HG03060 (cell line): ENCODE data around the gene SNAI1.
"Not testable (repeated sequence)": the region's sequence is repeated elsewhere in the genome, so short reads cannot be mapped to it uniquely, and the experiment has no call there.

Experiments used
- ATAC-seq: cut with Tn5 transposase; IDR thresholded peaks from one replicate; pipeline ENCODE4 v1.9.1; 2021; ENCODE audit warnings: low read depth, moderate number of reproducible peaks; ENCODE audit not compliant: unreplicated experiment

SNAI1 gene

DNA sequence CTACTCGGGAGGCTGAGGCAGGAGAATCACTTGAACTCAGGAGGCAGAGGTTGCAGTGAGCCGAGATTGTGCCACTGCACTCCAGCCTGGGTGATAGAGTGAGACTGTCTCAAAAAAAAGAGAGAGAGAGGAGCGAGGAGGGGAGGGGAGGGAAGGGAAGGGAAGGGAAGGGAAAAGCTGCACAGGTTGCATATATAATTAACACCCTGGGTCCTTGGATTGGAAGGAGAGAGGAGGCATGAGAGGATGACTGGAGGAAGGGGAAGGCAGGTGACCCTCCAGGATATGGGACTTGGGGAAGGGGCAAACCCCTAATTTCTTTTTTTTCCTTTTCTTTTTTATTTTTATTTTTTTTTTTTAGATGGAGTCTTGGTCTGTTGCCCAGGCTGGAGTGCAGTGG is 28.8 kb downstream of the SNAI1 start:
- ATAC-seq: not testable (repeated sequence)

DNA sequence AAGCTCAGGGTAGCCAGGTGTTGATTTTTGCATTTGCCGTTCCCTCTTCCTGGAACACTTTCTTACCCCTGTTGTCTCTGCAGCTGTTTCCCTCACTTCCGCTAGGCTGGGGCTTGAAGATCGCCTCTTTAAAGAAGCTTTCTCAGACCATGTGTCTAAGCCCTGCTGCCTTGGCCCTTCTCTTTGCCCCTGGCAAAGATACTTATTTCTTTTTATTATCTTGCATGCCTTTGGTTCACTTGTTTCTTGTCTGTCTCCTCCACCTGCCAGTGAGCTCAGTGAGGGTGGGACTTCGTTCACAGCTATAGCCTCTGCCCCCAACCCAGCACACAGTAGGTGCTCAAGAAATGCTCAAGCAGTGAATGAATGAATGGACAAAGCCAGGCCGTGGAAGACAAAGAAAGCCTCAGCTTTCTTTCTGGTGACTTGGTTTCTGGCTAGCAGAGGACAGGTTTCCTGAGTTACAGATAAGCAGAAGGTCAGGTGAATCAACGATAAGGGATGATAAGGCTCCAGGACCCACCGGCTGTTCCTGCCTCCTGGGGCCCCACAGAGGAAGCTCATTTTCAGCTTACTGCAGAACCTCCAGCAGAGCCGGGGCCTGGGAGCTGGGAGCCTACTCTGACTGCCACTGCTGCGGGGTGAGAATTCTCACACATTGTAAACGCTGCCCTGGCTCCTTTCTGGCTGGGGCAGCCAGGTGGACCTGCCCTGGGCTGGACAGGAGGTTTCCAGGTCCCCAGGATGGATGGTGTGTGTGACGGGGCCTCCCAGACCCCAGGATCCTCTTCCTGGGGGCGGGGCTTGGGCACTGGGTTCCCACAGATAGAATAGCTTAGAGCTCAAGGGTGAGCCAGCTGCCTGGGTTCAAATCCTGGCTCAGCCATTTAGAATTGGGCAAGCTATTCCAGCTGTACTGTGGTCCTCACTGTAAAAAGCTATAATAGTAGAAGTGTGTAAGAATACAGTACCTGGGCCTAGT is 29.8 kb downstream of the SNAI1 start:
- ATAC-seq: no peak

DNA sequence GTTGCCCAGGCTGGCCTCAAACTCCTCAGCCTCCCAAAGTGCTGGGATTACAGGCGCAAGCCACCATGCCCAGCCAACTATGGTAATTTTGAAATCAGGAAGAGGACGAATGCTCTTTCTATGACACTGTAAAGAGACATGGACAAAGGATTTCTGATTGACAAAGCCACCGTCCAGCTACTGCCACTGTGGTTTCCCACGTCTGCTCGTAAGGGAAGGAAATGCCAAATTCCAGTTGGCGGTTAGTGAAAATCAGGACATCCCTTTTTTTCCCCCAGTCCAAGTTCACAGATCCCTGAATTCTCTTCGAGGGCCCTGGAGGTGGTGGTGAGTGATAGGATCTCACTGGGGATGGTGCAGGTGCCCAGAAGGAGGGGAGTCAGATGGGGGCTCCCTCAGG is 31.2 kb downstream of the SNAI1 start:
- no peak for ATAC-seq

DNA sequence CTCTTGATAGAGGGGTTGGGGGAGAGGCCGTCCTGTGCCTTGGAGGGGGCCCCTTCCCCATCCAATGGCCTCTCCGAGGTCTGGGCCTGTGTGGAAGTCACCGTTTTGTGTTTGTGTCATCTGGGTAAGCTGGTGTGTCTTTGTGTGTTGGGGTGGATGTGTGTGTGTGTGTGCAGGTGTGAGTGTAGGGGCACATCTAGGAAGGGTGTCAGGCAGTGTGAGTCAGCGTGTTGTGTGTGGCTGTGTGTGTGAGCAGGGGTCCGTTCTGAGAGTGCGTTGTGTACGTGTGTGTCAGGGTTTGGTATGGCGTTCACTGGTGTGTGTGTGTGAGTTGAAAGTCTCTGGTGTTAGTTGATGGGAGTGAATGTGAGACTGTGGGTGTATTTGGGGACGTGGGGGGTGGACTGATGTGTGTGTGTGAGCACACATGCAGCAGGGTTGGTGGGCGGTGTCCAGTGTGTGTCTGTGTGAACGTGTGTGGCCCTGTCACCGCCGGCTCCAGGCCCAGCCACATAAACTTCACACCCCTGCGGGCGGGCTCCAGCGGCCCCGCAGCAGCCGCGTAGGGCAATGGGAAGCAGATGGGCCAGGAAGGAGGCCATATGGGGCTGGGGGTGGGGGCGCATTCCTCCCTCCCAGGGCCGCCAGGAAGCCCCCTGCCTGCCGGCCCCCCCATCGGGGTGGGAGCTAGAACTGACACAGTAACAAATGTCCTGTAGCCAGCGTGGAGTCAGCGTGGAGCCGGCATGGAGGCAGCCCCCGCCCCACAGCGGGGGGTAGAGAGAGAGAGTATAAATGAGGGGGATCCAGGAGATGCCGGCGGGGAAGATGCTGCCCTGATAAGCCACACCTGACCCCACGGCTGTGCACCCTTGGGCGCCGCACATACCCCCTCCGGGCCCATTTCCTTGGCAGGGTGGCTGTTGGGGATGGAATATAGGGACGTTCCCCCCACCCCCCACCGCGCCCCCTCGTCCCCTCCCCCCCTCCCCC is 32.1 kb downstream of the SNAI1 start:
- ATAC-seq: no peak

DNA sequence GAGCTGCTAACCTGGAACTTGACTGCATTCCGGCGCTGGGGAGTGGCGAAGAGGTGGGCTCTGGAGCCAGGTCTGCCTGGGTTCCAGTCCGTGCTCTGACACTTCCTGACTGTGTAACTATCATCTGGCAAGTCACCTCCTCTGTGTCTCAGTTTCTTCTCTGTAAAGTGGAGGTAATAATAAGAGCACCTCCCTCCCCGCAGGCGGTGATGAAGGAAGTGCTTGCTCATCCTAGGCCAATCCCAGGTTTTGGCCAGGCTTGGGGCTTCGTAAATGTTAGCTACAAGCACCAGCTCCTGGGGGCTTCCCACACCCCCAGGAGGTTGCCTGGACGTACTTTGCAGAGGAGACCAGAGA is 32.8 kb downstream of the SNAI1 start:
- ATAC-seq: no peak

DNA sequence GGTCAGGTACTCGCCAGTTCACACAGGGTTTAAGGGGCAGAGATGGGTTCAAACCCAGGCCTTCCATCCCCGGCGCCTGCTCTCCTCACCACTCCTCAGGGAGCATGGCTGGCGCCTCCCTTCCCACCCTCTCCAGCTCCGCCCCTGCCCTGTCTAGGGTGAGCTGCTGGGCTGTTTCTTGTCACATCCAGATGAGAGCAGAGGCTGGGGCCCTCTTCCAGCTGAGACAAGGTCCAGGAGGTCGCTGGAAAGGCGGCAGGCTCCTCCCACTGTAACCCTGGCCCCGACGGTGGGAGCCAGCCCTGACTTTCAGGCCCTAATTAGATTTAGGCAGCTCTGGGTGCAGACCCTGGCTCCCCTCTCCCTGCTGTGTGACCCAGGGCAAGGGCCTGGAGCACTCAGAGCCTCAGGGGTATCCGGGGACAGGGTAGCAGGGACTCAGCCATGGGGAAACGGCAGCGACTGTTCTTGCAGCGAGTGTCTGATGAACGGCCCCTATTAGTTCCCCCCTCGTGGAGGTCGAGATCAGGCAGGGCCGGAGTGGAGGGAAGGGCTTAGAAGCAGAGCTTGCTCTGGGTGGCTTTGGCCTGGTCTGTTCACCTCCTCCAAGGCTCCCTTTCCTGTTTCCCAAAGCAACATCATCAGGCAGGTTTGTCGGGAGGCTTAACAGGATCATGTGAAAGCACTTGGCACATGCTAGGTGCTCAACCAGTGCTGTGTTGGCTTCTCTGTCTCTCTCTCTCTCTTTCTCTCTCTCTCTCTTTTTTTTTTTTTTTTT is 33.4 kb downstream of the SNAI1 start:
- ATAC-seq: no peak

DNA sequence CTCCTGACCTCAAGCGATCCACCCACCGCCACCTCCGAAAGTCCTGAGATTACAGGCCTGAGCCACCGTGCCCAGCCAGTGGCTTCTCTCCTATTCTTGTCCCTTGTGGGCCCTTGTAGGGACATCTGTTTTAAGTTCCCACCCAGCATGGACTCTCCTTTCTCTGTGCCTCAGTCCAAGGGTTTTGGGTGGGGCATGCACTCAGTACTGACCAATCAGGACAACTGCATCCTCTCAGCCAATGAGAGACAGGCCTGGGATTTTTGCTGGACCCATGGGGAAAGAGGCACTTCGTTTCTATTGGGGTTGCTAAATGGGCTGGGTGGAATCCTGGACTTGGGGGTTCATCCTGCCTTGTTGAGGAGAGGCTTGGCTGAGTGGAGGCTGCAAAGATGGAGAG is 34.4 kb downstream of the SNAI1 start:
- no peak for ATAC-seq

DNA sequence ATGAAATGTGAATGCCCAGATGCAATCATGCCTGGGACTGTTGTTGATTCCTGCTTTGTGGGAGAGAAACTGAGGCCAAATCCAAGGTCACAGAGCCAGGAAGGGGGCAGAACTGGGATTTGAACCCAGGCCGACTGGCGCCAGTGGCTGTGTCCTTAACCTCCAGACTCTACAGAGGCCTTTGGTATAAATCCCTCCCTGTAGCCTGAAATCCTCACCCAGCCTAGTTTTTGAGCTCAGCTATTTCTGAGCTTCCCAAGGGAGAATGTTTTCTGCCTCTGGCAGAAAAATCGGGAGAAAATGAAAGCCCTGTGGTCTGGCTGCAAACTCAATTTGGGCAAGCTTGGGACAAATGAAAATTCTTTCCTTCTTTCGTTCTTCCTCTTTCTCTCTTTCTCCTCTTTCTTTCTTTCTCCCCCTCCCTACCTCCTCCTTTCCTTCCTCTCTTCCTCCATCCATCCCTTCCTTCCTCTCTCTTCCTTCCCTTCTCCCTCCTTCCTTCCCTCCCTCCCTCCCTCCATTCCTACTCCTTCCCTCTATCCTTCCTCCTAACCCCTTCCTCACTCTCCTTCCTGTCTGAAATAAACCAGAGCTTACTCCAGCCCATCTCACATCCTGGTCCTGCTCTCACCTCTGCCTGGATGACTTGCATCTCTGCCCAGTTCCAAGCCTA is 34.9 kb downstream of the SNAI1 start:
- no peak for ATAC-seq

- ATAC-seq: no peak
Measured at GRCh38 chr20:50019466-50020256, 36.9 kb downstream of the SNAI1 start.

DNA sequence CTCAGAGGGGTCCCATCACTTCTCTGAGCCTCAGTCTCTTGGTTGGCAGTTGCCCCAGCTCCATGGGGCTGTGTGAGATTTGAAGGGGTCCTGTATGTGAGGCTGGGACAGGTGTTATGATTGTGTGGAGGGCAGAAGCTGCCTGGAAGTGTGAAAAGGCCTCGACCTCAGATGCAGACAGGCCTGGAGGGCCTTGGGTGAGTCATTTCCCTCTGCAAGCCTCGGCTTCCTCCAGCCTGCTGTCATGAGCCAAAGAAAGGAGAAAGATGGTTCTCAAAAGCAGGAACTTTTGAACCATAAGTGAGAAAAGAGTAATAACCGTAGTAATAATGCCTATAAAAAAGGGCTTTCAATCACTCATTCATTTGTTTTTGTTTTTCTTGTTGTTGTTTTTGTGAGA is 37.5 kb downstream of the SNAI1 start:
- no peak for ATAC-seq

DNA sequence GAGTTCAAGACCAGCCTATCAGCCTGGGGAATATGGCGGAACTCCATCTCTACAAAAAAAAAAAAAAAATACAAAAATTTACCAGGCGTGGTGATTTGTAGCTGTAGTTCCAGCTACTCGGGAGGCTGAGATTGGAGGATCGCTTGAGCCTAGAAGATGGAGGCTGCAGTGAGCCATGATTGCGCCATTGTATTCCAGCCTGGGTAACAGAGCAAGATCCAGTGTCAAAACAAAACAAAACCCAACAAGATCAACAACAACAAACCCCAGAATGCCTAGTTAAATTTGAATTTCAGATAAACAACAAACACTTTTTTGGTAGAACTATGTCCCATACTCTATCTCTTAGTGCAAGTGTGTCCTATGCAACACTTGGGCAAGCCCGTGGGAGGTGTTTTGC is 39.9 kb downstream of the SNAI1 start:
- ATAC-seq: no peak

GRCh38 chr20:50023116-50023805 is 40.5 kb downstream of the SNAI1 start:
- no peak for ATAC-seq

DNA sequence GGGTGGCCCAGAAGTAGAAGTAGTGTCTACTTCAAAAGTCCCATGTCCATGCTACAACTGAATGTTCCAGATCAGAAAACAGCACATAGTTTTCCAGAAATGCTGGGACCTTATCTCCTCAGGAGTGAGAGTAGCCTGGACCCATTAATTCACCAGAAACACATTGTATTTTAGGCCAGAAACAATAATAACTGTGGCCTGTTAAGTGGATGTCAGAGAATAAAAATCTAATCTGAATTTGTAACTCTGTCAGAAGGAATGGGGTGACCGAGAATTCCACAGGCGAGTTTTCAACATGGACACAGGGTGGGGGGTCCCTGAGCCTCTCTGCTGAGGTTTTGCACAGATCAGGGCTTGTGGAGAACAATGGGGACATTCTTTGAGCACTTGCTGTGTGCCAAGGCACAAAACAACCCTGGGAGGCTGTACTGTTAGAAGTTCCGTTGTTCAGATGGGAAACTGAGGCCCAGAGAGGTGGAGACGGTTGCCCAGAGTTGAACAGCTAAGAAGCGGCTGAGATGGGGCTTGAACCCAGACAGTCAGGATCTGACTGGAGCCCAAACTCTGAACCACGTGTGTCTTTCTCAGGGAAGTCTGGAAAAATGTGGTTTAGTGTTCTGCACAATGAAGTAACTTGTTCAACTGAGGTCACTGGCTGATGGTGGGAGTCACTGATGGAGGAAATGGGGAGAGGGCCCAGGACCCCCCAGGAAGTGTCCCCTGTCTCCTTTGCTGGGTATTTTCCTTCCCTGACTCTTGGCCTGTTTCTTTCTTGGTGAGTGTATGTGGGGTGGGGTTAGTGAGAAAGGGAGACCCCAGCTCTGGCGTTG is 44.2 kb downstream of the SNAI1 start:
- ATAC-seq: no peak

GRCh38 chr20:50027611-50028105 is 44.9 kb downstream of the SNAI1 start:
- no peak for ATAC-seq

DNA sequence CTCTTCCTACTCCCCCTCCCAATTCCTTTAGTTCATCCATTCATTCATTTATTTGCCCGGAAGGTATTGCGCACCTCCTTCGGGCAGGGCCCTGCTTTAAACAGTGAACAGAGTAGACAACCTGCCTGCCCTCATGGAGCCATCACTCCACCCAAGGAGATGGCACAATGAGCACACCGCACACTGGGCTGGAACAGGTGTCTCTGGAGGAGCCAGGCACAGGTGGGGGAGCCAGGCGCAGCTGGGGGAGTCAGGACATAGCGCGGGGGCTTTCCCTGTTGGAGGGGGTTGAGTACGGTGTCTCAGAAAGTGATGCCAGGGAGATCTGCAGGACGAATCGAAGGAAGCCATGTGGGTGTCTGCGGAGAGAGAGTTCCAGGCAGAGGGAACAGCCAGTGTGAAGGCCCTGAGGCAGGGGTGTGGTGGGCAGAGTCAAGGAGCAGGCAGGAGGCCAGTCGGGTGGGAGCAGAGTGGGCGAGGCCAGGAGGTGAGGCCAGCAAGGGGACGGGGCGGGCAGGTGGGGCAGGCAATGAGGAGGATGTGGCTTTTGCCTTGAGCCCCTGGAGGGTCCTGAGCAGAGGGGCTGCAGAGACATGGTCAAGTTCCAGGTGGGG is 46.4 kb downstream of the SNAI1 start:
- ATAC-seq: no peak

- ATAC-seq: no peak
Measured at GRCh38 chr20:50029697-50030461, 47.1 kb downstream of the SNAI1 start.
